HG03442 (cell line): ENCODE measurements around the gene NUPR1.
"Not testable (repeated sequence)": the region's sequence is repeated elsewhere in the genome, so short reads cannot be mapped to it uniquely, and the experiment has no call there.

ENCODE experiments used
- ATAC-seq: cut with Tn5 transposase; IDR thresholded peaks from one replicate; pipeline ENCODE4 v1.9.1; 2021; ENCODE audit warnings: mild to moderate bottlenecking, moderate library complexity; ENCODE audit not compliant: unreplicated experiment

NUPR1 gene

DNA sequence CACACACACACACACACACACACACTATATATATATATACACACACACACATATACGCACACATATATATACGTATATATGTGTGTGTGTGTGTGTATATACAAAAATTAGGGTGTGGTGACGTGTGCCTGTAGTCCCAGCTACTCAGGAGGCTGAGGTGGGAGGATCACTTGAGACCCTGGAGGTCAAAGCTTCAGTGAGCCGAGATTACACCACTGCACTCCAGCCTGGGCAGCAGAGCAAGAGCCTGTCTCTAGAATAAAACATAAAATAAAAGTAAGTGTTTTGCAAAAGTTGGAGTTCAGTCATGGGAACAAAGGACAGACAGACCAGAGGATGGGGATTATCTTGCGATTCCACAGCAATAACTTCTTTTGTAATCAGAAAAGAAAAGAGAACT is 10.8 kb downstream of the NUPR1 start:
- ATAC-seq = no peak

DNA sequence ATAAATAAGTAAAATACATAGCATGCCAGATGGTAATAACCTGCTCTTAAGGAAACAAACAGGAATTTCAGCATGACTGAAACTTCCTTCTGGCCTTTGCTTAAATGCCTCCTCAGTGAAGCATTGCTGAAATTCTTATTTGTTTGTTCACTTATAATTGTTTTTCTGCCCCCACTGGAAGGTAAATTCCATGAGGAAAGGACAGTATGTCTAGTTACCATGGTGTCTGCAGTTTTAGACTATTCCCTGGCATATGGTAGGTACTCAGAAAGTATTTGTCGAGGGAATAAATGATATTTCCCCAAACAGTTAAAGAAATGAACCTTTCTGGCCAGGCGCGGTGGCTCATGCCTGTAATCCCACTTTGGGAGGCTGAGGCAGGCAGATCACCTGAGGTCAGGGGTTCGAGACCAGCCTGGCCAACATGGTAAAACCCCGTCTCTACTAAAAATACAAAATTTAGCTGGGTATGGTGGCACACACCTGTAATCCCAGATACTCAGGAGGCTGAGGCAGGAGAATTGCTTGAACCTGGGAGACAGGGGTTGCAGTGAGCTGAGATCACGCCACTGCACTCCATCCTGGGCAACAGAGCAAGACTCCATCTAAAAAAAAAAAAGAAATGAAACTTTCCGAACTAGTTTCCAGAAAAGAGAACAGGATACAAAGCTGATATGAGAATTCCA is 11.5 kb downstream of the NUPR1 start:
- ATAC-seq = not testable (repeated sequence)

DNA sequence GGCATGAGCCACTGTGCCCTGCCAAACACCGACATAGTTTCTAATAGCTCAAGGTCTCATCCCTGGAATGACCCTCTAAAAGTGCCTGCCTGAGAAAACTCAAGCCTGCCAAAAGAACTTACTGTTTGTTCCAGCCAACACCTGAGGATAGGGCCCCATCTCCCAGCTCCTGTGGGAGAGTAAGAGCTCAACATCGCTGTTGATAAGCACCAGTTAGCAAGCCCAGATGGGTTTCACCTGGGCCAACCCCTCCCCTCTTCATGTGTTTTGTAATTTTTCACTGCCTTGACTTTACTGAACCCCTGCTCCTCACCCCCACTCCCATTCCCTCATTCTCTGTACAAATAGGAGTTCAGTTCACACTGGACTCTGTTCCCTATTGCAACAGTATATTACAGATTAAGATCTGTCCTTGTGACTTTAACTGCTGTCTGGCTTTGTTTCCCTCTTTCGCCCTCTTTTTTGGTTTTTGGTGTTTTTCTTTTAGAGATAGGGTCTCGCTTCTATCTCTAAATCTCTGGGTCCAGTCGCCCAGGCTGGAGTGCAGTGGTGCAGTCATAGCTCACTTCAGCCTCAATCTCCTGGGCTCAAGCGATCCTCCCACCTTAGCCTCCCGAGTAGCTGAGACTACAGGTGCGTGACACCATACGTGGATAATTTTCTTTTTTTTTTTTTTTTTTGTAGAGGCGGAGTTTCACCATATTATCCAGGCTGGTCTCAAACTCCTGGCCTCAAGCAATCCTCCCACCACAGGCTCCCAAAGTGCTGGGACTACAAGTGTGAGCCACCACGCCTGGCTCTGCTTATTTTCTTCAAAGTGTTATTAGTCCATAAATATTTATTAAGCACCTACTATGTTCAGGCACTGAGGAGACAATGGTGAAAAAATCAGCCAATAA is 12.3 kb downstream of the NUPR1 start:
- no peak for ATAC-seq

DNA sequence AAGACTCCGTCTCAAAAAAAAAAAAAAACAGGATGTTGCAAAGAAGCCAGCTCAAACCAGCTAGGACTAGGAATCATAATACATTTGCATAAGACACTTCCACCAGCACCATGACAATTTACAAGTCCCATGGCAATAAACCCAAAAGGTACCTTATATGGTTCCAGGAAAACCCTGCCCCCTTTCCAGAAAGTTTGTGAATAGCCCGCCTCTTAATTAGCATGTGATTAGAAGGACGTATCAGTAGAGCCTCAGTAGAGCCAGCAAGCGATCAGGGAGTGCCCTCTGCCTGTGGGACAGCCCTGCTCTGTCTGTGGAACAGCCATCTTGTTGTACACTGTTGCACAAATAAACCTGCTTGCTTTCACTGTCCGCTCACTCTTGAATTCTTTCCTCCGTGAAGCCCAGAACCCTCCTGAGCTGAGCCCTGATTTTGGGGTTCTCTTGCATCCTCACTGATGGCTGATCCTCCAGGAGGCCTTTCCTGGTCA is 14.0 kb downstream of the NUPR1 start:
- ATAC-seq = no peak

DNA sequence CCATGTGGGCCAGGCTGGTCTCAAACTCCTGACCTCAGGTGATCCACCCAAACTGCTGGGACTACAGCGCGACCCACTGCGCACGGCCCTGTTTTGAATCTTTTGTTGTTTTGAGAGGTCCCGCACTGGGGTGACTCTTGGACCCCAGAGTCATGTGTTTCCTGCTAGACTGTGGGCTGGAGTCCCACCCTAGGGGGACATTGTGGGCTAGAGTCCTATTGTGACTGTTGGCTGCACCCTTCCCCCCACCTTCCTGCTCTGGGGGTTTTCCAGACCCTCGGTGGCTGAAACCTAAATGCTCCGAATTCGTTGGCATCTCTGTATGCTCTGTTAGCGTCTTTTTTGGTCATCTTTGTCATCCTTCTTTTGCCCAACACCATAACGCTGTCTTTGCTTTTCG is 16.0 kb downstream of the NUPR1 start:
- no peak for ATAC-seq

DNA sequence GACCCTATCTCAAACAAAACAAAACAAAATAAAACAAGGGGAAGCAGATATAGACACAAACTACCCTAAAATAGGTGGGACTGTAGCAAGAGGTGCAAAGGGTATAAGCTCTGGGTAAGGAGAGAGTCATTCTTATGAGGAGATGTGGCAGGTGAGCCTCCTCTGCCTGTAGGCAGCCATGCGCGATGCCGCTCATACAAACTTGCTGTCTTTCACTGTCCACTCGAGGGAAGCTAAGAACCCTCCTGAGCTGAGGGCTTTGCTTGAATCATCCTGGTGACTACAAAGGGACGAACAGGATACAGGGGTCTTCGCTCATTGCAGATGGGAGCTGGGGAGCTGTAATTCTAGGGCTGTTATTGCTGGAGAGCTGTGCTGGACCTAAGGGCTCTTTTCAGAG is 17.3 kb downstream of the NUPR1 start:
- ATAC-seq = no peak

DNA sequence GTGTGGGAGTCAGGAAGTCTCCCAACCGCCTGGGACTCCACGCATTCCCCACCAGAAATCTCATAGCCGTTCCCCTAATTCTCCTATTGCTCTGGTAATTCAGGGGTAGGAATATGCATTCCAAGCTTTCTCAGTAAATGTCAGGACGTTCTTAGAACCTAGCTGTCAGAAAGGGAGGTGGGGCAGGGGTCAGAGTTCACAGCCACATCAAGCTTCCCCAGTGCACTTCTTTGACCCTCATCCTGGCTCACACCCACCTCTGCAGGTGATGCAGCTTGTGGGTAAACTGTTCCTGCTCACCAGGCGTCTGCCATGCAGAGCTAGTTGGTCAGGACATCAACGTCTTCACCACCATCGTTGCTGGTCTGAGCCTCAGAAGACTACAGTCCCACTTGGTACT is 18.1 kb downstream of the NUPR1 start:
- ATAC-seq = no peak

DNA sequence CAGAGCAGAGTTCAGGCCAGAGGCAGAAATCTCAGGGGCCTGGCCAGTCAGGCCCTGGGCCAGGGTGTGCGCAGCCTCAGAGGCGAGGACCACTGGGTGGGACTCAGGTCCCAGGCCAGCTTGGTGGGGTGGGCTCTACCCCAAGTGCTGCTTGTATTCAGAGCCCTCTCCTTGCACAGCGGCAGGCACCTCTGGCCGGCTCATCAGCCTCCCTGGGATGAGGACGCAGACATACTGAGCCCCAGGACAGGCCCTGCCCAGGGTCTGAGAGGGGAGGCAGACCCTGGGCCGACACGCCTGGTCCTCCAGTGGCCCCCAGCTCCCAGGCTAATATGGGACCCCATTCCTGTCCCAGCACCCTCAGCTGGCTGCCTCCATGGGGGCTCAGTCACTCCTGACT is 24.5 kb downstream of the NUPR1 start:
- ATAC-seq = no peak

DNA sequence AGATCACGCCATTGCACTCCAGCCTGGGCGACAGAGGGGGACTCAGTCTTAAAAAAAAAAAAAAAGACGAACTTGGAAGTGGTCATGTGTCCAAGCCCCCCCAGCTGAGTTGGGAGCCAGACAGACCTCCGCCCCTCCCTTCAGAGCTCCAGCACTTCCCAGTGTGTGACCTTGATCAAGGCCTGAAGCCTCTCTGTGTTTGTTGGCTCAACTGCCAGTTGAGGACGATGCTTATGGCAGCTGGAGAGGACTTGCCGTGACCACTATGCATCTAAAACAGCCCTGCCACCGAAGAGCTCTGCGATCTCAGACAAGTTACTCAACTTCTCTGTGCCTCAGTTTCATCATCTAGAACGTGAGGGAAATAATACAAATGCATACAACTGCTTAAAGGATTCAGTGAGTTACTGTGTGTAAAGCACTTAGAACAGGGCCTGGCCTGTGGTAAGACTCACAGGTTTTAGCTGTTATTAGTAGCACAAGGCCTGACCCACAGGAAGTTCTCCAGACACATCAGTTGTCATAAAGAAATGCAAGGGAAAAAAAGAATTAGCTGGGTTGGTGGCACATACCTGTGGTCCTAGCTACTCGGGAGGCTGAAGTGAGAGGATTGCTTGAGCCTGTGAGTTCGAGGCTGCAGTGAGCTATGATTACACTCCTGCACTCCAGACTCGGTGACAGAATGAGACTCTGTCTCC is 25.1 kb downstream of the NUPR1 start:
- ATAC-seq = no peak

DNA sequence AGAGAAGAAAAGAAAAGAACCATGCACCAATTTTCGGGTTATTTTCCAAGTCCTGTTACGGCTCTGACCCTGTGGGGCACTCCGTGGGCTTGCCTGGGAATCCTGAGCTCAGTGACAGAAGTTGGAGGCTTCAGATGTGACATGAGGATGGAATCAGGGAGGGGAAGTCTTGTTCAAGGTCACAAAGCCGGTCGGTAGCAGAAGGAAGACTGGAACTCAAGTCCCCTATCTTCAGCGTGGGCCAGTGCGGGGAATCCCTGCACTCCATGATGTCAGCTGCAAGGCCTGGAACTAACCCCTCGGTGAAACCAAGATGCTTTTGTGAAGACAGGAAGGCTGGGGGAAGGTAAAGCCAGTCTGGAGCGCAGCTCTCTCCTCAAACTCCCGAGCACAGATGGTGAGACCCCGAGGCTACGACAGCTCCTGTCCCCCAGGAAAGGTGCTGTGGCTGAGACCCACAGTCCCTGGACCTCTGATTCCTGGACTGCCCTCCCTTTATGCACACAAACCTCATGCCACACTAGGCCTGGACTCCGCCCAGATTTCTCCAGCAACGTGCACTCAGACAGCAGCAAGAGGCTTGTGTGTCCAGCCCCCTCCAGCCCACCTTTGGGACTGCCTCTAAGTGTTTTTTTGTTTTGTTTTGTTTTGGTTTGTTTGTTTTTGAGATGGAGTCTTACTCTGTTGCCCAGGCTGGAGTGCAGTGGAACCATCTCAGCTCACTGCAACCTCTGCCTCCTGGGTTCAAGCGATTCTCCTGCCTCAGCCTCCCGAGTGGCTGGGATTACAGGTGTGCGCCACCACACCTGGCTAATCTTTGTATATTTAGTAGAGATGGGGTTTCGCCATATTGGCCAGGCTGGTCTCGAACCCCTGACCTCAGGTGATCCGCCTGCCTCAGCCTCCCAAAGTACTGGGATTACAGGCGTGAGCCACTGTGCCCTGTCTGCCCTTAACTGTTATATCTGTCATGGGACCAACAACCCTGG is 26.7 kb downstream of the NUPR1 start:
- no peak for ATAC-seq

DNA sequence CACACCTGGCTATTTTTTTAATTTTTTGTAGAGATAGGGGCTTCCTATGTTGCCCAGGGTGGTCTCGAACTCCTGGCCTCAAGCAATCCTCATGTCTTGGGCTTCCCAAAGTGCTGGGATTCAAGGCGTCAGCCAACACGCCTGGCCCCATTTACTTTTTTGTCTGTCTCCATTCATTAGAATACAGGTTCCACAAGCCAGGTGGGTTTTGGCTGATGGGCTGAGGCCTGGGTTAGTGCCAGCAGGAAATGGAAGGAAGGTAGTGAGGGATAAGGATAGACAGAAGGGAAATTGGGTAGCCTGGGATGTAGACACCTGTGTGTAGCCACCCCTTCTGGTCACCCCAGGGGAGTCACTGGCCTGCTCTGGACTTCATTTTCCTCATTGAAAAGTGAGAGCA is 27.7 kb downstream of the NUPR1 start:
- ATAC-seq = no peak

DNA sequence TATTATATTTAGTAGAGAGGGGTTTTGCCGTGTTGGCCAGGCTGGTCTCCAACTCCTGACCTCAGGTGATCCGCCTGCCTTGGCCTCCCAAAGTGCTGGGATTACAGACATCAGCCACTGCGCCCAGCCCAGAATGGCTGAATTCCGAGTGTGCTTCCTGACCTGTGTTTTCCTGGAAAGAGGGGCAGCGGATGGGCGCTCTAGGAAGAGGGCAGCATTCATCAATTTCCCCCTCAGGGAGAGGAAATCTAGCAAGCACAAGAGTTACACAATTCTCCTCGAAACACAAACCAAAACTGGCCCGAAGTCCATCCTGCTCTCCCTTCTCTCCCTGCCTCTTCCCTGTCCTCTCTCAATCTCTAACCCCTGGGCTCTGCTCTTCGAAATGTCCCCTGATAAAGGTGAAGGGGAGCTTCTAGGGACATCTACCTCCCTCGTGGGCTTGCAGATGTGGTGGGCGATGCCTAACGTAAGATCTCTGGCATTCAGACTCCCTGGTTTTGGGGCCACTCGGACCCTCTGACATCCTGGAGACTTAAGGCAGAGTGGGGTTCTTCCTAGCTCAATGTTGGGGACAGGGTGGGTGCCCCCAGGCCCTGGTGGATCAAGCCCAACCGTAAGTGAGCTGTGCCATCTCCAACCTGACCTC is 33.2 kb downstream of the NUPR1 start:
- no peak for ATAC-seq

DNA sequence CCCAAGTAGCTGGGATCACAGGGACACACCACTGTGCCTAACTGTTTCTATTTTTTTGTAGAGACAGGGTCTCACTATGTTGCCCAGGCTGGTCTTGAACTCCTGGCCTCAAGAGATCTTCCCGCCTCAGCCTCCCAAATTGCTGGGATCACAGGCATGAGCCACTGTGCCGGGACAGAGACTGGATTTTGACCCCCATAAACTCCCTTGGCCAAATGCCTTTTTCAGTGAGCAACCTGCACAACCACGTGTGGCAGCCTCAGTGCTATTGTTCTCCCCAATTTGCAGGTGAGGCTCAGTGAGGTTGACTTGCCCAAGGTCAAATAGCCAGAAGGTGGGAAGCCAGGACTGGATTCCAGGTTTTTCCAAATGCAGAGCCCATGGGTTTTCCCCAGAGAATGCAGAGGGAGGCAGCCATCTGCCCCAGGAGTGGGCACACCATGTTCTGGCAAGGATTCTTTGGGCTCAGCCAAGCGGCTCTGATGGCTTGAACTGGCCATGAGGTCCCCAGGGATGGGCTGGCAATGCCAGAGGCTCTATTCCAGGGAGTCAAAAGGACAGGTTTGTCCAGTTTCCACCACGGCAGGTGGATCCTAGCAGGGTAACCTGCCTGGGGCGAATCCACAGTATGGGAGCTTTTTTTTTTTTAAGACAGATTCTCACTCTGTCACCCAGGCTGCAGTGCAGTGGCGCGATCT is 33.9 kb downstream of the NUPR1 start:
- no peak for ATAC-seq

DNA sequence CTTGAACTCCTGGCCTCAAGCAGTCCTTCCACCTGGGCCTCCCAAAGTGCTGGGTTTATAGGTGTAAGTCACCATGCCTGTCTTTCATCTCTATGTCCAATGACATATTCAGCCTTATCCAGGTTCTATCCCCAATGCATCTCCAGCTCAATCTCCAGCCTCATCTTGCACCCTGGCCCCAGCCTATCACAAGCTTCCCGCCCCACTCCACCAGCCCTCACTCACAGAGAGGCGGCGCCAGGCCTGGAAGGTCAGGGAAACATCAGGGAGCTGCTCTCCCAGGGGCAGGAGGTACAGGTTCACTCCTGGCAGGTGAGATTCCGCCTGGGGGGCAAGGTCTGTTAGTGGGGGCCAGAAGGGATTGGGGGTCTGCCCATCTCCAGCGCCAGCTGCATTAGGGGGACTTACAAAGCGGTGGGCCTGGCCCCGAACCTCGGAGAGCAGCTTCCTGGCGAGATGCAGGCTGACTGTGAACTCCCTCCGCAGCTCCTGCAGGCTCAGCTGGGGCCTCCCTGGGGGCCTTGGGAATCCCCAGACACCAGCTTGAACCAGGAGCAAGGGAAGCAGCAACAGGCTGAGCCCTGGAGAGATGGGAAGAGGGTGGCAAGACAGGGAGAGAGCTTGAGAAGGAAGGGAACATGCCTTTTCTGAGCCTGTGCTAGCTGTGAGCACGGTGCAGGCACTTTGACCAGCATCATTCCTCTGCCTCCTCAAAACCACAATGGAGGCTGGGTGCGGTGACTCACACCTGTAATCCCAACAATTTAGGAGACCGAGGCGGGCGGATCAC is 35.1 kb downstream of the NUPR1 start:
- no peak for ATAC-seq

DNA sequence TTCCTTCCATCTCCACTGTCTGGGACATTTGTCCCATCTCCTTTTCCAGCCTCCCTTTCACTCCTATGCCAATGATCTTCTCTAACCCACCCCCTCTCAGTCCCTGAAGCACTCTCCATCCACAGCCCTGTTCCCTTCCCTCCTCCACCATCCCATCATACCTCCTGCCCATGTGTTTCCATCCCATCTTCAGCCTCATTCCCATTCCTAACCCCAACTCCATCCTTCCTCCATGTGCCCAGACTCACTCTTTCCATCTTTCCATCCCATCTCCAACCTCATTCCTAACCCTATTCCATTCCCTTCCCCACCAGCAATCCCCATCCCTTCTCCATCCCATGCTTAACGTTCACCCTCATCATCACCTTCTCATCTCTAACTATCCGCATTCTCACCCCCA is 36.5 kb downstream of the NUPR1 start:
- ATAC-seq = no peak

DNA sequence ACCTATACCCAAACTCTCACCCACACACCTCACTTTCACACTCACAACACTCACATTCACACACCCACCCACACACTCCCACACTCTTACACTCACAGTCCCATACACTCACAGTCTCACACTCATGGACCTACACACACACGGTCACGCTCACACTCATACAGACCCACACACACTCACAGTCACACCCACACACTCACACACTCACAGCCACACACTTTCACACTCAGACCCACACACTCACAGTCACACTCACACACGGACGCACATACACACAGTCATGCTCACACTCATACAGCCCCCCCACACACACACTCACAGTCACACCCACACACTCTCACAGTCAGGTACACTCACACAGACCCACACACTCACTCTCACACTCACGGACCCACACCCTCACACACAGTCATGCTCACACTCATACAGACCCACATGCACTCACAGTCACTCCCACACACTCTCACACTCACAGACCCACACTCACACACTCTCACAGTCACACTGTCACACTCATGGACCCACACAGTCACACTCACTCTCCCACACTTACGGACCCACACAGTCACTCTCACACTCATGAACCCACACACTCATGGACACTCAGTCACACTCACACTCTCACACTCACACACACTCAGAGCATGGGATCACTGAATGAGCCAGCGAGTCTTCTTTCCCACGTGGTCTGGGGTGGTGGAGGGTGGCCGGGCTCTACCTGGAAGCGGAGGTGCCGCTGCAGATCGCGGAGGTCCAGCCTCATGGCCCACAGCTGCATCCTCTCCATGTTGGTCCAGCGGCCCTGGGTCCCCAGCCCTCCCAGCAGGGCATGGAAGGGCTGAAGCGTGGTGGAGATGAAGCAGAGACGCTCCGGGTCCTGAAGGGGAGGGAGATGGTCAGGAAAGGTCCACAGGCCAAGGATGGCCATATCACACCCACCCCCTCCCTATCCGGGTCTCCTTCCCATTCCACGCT is 37.2 kb downstream of the NUPR1 start:
- no peak for ATAC-seq

DNA sequence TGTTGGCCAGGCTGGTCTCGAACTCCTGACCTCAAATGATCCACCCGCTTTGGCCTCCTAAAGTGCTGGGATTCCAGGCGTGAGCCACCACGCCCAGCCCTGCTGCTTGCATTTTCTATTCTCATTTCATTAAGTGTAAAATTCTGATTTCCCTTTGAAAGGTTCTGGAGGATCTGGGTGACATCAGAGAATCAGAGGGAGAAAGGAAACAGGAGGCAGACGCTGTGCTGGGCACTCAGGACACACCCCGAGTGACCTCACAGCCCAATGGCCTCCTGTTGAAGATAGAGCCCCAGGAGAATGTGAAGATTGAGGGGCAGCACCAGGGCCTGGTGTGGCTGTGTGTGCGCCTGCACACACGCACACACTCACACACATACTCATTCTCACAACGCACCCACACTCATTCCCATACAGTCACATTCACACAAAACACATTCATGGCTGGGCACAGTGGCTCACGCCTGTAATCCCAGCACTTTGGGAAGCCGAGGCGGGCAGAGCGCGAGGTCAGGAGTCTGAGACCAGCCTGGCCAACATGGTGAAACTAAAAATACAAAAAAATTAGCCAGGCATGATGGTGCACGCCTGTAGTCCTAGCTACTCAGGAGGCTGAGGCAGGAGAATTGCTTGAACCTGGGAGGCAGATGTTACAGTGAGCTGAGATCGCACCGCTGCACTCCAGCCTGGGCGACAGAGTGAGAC is 38.1 kb downstream of the NUPR1 start:
- ATAC-seq = not testable (repeated sequence)
